IPS-15b (cell line): ENCODE data around the gene LGALSL.

Experiments used
- H3K27me3 ChIP-seq: one replicate; pipeline ENCODE4 v1.6.1; 2013; ENCODE audit warnings: low read length; ENCODE audit not compliant: control insufficient read depth, insufficient read depth
- H3K36me3 ChIP-seq: one replicate; pipeline ENCODE4 v1.6.1; 2013; ENCODE audit warnings: low read length; ENCODE audit not compliant: control insufficient read depth, insufficient read depth
- H3K4me1 ChIP-seq: one replicate; pipeline ENCODE4 v1.6.1; 2013; ENCODE audit warnings: mild to moderate bottlenecking, low read length; ENCODE audit not compliant: control insufficient read depth, insufficient read depth
- H3K4me3 ChIP-seq: one replicate; pipeline ENCODE4 v1.5.1; 2013; ENCODE audit warnings: low read depth, low read length
- H3K9ac ChIP-seq: one replicate; pipeline ENCODE4 v1.6.1; 2013; ENCODE audit warnings: low read depth, mild to moderate bottlenecking, low read length
- H3K9me3 ChIP-seq: one replicate; pipeline ENCODE4 v1.6.1; 2013; ENCODE audit warnings: mild to moderate bottlenecking, low read length; ENCODE audit not compliant: control insufficient read depth, insufficient read depth

Gene LGALSL

DNA sequence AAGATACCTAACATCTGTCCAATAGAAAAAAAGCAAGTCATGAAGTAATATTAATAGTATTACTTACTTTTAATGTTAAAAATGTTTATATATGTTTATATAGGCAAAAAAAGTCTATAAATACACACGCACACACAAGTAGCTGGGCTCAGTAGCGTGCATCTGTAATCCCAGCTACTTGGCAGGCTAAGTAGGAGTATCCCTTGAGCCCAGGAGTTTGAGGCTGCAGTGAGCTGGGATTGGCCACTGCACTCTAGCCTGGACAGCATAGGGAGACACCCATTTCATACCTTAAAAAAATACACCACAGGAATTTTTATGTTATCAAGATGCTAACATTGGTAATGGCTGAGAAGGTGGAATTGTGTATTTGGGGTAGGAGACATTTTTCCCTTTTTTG, 52.7 kb downstream of the LGALSL start:
- no peaks in the 10 kb centered on the region for H3K36me3 ChIP-seq
- H3K27me3 ChIP-seq: no peaks in the 10 kb centered on the region
- no peaks in the 10 kb centered on the region for H3K9me3 ChIP-seq
- H3K4me1 ChIP-seq: no peaks in the 10 kb centered on the region
- no peak overlapping the region for H3K4me3 ChIP-seq
- no peak overlapping the region for H3K9ac ChIP-seq
